Cardiac fibroblast (primary cell): ENCODE data around the gene RBBP4.

Experiments used
- DNase-seq, 2 donors: peaks; one replicate each; pipeline versions ENCODE4 v3.0.0 to v3.0.0-alpha.2; 2010; ENCODE audit warnings: low read depth in 2 of 2
- H3K4me3 ChIP-seq, 2 donors: replicated peaks in 1 of 2; 1 replicate in 1 of 2; 2 replicates in 1 of 2; pipeline ENCODE4 v1.5.1; 2011; ENCODE audit warnings: low read depth in 2 of 2, low read length in 2 of 2, mild to moderate bottlenecking in 2 of 2, moderate library complexity in 1 of 2
- CTCF ChIP-seq: IDR thresholded peaks from one replicate; pipeline ENCODE4 v1.5.1; 2011; ENCODE audit warnings: low read depth, mild to moderate bottlenecking, low read length, inconsistent platforms

RBBP4 gene

GRCh38 chr1:32725615-32725982 is 74.6 kb downstream of the RBBP4 start:
- no peak for DNase-seq
- no peak overlapping the region for H3K4me3 ChIP-seq
- no peak for TF ChIP-seq CTCF

GRCh38 chr1:32727876-32728275 is 76.9 kb downstream of the RBBP4 start:
- no peak for DNase-seq
- no peak for TF ChIP-seq CTCF

GRCh38 chr1:32728413-32729077 is 77.5 kb downstream of the RBBP4 start:
- H3K4me3 ChIP-seq, result no peak overlapping the region
- TF ChIP-seq CTCF, result no peak

More at GRCh38 chr1:32727876-32728275, 76.9 kb downstream of the RBBP4 start:
- no peak overlapping the region for H3K4me3 ChIP-seq

GRCh38 chr1:32729254-32730046 is 78.4 kb downstream of the RBBP4 start:
- no peak for TF ChIP-seq CTCF
- no peak overlapping the region for H3K4me3 ChIP-seq
- DNase-seq, result no peak

More at GRCh38 chr1:32728413-32729077, 77.5 kb downstream of the RBBP4 start:
- no peak for DNase-seq

GRCh38 chr1:32733582-32734321 is 82.7 kb downstream of the RBBP4 start:
- peak; percentile 26 to 35 for DNase-seq
- no peak for TF ChIP-seq CTCF

More at GRCh38 chr1:32733582-32734321, 82.7 kb downstream of the RBBP4 start:
- H3K4me3 ChIP-seq, result no peak overlapping the region
